K562 (cell line): Measurements from ENCODE around the gene NOL8. TPM values are rescaled to one million over a fixed set of nuclear protein-coding genes. Genes with fewer than 3 reads are reported as not detected.
A peak's percentile ranks its signal among the peaks of the same experiment; 100 is the strongest.

Experiments used
- ARNT ChIP-seq, 2 experiments: fragments of 450-650 bp; IDR thresholded peaks; 2 replicates each; pipeline ENCODE4 v1.6.1; 2016; ENCODE audit warnings: mild to moderate bottlenecking in 1 of 2
- CBFA2T3 ChIP-seq: fragments of 450-650 bp; IDR thresholded peaks from 2 replicates; pipeline ENCODE4 v1.6.1; 2017
- CTBP1 ChIP-seq: fragments of 450-650 bp; IDR thresholded peaks from 2 replicates; pipeline ENCODE4 v1.6.1; 2016; ENCODE audit warnings: borderline replicate concordance
- DNMT1 ChIP-seq: fragments of 450-650 bp; IDR thresholded peaks from 2 replicates; pipeline ENCODE4 v1.6.1; 2016; ENCODE audit warnings: antibody characterized with exemption, mild to moderate bottlenecking
- E2F3 ChIP-seq: fragments of 250-450 bp; sonication (Bioruptor Pico); IDR thresholded peaks from 2 replicates; pipeline ENCODE4 v1.4.0; 2020; ENCODE audit warnings: mild to moderate bottlenecking
- LCOR ChIP-seq: sonication (generic); formaldehyde crosslinking; IDR thresholded peaks from 2 replicates; pipeline ENCODE4 v1.8.0; 2022; ENCODE audit warnings: mild to moderate bottlenecking, missing genetic modification reagents
- MEIS2 ChIP-seq: fragments of 450-650 bp; IDR thresholded peaks from 2 replicates; pipeline ENCODE4 v1.6.1; 2014; ENCODE audit warnings: mild to moderate bottlenecking; ENCODE audit not compliant: partially characterized antibody
- POLR2H ChIP-seq: IDR thresholded peaks from 2 replicates; pipeline ENCODE4 v1.6.1; 2016; ENCODE audit warnings: missing genetic modification characterization, low read depth, mild to moderate bottlenecking, control low read depth, missing compliant biosample characterization, moderate library complexity
- PRPF4 ChIP-seq: fragments of 200-400 bp; formaldehyde crosslinking; IDR thresholded peaks from one replicate; pipeline ENCODE4 v1.6.1; 2017; ENCODE audit warnings: low read length, low read depth, mild to moderate bottlenecking; ENCODE audit not compliant: insufficient read depth, poor library complexity, severe bottlenecking
- SP1 ChIP-seq: sonication (generic); formaldehyde crosslinking; IDR thresholded peaks from 2 replicates; pipeline ENCODE4 v1.8.1; 2022; ENCODE audit warnings: mild to moderate bottlenecking, missing genetic modification reagents
- TAF1 ChIP-seq: IDR thresholded peaks from 2 replicates; pipeline ENCODE4 v1.6.1; 2011; ENCODE audit warnings: mild to moderate bottlenecking, low read length, moderate library complexity; ENCODE audit not compliant: insufficient read depth, control insufficient read depth, severe bottlenecking; ENCODE audit errors: extremely low read depth
- XRCC3 ChIP-seq: fragments of 450-650 bp; IDR thresholded peaks from 2 replicates; pipeline ENCODE4 v1.6.1; 2017; ENCODE audit warnings: mild to moderate bottlenecking, moderate library complexity
- ZNF224 ChIP-seq: sonication (generic); formaldehyde crosslinking; IDR thresholded peaks from 2 replicates; pipeline ENCODE4 v1.8.0; 2022; ENCODE audit warnings: mild to moderate bottlenecking, missing genetic modification reagents
- ZNF253 ChIP-seq: fragments of 250-450 bp; sonication (Bioruptor Pico); conservative IDR thresholded peaks from 2 replicates; pipeline ENCODE4 v1.6.1; 2021; ENCODE audit warnings: mild to moderate bottlenecking
- ZNF324 ChIP-seq: fragments of 250-450 bp; sonication (Bioruptor Pico); IDR thresholded peaks from 2 replicates; pipeline ENCODE4 v1.4.0; 2020; ENCODE audit warnings: mild to moderate bottlenecking
- ZNF445 ChIP-seq: fragments of 250-450 bp; sonication (Bioruptor Pico); IDR thresholded peaks from 2 replicates; pipeline ENCODE4 v1.4.0; 2020; ENCODE audit warnings: low read depth, mild to moderate bottlenecking, moderate library complexity
- polyA plus RNA-seq, 8 experiments: library from polyadenylated mRNA; depleted of rRNA in 4 of 8; stranded (reverse) in 5 of 8; unstranded in 3 of 8; fragments of >200 nt; fragmentation: Nextera tagmentation in 2 of 8; fragmentation: Illumina TruSeq in 1 of 8; extraction: Ambion mirVana in 2 of 8; extraction: Trizol in 1 of 8; gene quantifications; 2 replicates each; pipeline versions ENCODE4 v1.2.1 to v1.2.3, GENCODE V29; 2011 to 2014; ENCODE audit warnings: inconsistent platforms in 1 of 8, missing spikeins in 1 of 8
- total RNA-seq, 7 experiments: library from RNA; depleted of rRNA in 6 of 7; stranded (reverse); fragments of >200 nt in 6 of 7; fragmentation: Illumina TruSeq in 2 of 7; extraction: Trizol in 2 of 7; gene quantifications; 2 replicates each; pipeline versions ENCODE4 v1.2.1 to v1.2.3, GENCODE V29; 2011 to 2021; ENCODE audit warnings: low replicate concordance in 1 of 7
- TF ChIP-seq, protein P1 (sequence below): fragments of 200-800 bp; sonication (Bioruptor generic); IDR thresholded peaks from 2 replicates; pipeline ENCODE4 v1.6.1; 2017; ENCODE audit warnings: missing genetic modification characterization, missing compliant biosample characterization
- TF ChIP-seq, protein P2 (sequence below): sonication (generic); formaldehyde crosslinking; IDR thresholded peaks from 2 replicates; pipeline ENCODE4 v1.8.1; 2023; ENCODE audit warnings: mild to moderate bottlenecking, missing genetic modification reagents
- TF ChIP-seq, protein P3 (sequence below), 2 experiments: fragments of 250-450 bp in 1 of 2; fragments of 450-650 bp in 1 of 2; sonication (Bioruptor Pico) in 1 of 2; IDR thresholded peaks; 2 replicates each; pipeline versions ENCODE4 v1.6.1 to v1.8.0; 2016 to 2021; ENCODE audit warnings: mild to moderate bottlenecking in 2 of 2, moderate library complexity in 2 of 2, missing compliant biosample characterization in 1 of 2, missing genetic modification characterization in 1 of 2
- TF ChIP-seq, protein P4 (sequence below), 2 experiments: fragments of 200-800 bp in 1 of 2; sonication (Bioruptor generic) in 1 of 2; sonication (generic) in 1 of 2; formaldehyde crosslinking in 1 of 2; IDR thresholded peaks in 1 of 2; conservative IDR thresholded peaks in 1 of 2; 2 replicates each; pipeline versions ENCODE4 v1.5.0 to v1.6.1; 2016 to 2020; ENCODE audit warnings: missing compliant biosample characterization in 1 of 2, missing genetic modification characterization in 1 of 2, missing genetic modification reagents in 1 of 2
- TF ChIP-seq, protein P5 (sequence below): fragments of 250-450 bp; sonication (Bioruptor Pico); IDR thresholded peaks from 2 replicates; pipeline ENCODE4 v1.8.0; 2021; ENCODE audit warnings: moderate library complexity, mild to moderate bottlenecking, inconsistent platforms

The NOL8 gene
- total and polyA plus RNA-seq, 9 of the 15 experiments (the other 6 are each of a cell fraction or from before 2014, with no cell fraction given): 51.3 to 91.5 (median 58.7) TPM

DNA sequence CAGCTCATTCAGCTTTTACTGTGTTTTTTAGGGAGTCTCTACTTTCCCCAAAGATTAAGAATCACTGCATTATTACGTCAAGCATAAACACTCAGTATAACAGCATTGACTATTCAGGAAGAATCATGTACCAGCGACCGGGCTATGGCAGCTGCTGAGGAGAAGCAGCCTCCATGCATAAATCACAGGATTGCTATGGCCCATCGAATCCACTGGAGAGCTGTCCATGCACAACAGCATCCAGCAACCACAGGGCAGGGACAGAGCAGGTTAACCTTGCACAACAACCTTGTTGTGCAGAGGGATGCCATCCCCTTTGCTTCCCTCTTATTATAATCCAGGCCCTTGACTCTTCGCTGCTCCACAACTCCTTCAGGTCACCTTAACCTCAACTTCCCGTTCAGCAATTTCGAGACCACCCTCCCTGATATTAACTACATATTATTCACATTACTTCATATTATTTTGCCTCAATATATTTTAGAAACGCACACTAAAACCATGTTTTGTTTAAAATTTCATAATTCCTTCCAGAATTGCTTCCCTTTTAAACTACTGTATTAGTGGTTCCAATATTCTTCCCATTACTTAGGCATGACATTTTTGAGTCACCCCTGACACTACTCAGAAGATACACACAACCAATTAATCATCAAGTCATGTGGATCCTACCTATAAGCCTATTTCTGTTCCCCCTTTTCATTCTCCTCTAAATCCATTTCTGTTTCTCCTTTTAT lies 32.6 kb downstream of the NOL8 start (continued):
- TF ChIP-seq, protein P1, sequence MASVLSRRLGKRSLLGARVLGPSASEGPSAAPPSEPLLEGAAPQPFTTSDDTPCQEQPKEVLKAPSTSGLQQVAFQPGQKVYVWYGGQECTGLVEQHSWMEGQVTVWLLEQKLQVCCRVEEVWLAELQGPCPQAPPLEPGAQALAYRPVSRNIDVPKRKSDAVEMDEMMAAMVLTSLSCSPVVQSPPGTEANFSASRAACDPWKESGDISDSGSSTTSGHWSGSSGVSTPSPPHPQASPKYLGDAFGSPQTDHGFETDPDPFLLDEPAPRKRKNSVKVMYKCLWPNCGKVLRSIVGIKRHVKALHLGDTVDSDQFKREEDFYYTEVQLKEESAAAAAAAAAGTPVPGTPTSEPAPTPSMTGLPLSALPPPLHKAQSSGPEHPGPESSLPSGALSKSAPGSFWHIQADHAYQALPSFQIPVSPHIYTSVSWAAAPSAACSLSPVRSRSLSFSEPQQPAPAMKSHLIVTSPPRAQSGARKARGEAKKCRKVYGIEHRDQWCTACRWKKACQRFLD (CRISPR knock-in tag): no peak
- TF ChIP-seq ZNF445 (no peak), PRPF4 (no peak), ZNF253 (CRISPR knock-in tag) (no peak), ARNT (IDR thresholded peaks at IDR 0.05) (0 out of 4 replicates have a peak, but pooled peaks of 1 of the 2 experiments have one; percentile 33), SP1 (CRISPR knock-in tag) (no peak), ZNF224 (no peak), CTBP1 (no peak), MEIS2 (peak; percentile 53), CBFA2T3 (no peak), ZNF324 (no peak), E2F3 (no peak), LCOR (CRISPR knock-in tag) (no peak), POLR2H (tag) (no peak), TAF1 (no peak), XRCC3 (0 out of 2 replicates have a peak, but pooled peaks have one; percentile 54), DNMT1 (no peak)
- TF ChIP-seq, protein P2, sequence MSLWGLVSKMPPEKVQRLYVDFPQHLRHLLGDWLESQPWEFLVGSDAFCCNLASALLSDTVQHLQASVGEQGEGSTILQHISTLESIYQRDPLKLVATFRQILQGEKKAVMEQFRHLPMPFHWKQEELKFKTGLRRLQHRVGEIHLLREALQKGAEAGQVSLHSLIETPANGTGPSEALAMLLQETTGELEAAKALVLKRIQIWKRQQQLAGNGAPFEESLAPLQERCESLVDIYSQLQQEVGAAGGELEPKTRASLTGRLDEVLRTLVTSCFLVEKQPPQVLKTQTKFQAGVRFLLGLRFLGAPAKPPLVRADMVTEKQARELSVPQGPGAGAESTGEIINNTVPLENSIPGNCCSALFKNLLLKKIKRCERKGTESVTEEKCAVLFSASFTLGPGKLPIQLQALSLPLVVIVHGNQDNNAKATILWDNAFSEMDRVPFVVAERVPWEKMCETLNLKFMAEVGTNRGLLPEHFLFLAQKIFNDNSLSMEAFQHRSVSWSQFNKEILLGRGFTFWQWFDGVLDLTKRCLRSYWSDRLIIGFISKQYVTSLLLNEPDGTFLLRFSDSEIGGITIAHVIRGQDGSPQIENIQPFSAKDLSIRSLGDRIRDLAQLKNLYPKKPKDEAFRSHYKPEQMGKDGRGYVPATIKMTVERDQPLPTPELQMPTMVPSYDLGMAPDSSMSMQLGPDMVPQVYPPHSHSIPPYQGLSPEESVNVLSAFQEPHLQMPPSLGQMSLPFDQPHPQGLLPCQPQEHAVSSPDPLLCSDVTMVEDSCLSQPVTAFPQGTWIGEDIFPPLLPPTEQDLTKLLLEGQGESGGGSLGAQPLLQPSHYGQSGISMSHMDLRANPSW (CRISPR knock-in tag): no peak
- TF ChIP-seq, protein P3, sequence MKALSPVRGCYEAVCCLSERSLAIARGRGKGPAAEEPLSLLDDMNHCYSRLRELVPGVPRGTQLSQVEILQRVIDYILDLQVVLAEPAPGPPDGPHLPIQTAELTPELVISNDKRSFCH (CRISPR knock-in tag; IDR thresholded peaks at IDR 0.05): no peak
- TF ChIP-seq, protein P3 (tag; IDR thresholded peaks at IDR 0.05): 0 out of 2 replicates have a peak, but pooled peaks have one; percentile 18
- TF ChIP-seq, protein P4, sequence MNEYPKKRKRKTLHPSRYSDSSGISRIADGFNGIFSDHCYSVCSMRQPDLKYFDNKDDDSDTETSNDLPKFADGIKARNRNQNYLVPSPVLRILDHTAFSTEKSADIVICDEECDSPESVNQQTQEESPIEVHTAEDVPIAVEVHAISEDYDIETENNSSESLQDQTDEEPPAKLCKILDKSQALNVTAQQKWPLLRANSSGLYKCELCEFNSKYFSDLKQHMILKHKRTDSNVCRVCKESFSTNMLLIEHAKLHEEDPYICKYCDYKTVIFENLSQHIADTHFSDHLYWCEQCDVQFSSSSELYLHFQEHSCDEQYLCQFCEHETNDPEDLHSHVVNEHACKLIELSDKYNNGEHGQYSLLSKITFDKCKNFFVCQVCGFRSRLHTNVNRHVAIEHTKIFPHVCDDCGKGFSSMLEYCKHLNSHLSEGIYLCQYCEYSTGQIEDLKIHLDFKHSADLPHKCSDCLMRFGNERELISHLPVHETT (CRISPR knock-in tag; conservative IDR thresholded peaks at IDR 0.05 in 1 of 2, IDR thresholded peaks at IDR 0.05 in 1 of 2): no peak
- TF ChIP-seq, protein P5, sequence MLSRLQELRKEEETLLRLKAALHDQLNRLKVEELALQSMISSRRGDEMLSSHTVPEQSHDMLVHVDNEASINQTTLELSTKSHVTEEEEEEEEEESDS (CRISPR knock-in tag): no peak
